Measurements from ENCODE around the gene PPFIBP2.

PPFIBP2 gene

DNA sequence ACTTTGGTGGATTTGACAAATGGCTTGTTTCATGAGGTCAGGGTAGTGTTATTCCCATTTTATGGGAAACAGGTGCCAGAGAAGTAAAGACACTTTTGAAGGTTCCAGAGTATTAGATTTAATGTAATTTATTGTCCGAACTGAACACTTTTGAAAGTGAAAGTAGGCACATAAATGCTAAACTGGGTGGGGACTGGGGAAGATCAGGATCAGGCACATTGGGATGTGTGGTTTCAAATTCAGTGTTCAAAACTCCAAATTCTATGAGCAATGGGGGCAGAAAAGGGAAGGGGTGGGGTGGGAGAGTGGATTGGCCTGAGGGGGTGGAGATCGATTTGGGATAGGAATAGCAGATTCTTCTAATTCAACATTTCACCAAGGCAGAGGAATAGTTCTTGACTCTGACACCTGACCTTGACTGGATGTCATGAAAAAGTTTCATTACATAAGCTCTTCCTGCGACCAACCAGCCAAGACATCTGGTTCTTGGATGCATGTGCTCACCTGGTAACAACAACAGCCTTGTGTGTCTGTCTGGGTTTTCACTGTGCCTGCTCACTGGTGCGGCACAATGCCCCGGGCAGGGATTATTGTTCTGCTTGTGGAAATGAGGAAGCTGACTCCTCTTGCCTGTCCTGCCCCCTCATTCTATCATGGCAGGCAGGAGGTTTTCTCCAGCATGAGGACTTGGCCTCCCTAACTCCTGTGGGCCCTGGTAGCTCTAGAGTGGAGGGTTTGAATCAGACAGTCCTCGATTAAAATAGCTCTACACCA is 10.8 kb downstream of the PPFIBP2 start:
- TF ChIP-seq, protein P1, sequence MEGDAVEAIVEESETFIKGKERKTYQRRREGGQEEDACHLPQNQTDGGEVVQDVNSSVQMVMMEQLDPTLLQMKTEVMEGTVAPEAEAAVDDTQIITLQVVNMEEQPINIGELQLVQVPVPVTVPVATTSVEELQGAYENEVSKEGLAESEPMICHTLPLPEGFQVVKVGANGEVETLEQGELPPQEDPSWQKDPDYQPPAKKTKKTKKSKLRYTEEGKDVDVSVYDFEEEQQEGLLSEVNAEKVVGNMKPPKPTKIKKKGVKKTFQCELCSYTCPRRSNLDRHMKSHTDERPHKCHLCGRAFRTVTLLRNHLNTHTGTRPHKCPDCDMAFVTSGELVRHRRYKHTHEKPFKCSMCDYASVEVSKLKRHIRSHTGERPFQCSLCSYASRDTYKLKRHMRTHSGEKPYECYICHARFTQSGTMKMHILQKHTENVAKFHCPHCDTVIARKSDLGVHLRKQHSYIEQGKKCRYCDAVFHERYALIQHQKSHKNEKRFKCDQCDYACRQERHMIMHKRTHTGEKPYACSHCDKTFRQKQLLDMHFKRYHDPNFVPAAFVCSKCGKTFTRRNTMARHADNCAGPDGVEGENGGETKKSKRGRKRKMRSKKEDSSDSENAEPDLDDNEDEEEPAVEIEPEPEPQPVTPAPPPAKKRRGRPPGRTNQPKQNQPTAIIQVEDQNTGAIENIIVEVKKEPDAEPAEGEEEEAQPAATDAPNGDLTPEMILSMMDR (IDR thresholded peaks at IDR 0.05; ENCODE audit: control extremely low read depth, extremely low read depth, low read depth, missing control alignments): no peak
- ChIA-PET CTCF (interaction anchor here (1.0 to 6.6 kb wide), 10 partner anchors 9 to 141 kb away, joined by 3 to 55 read pairs (median 4); partner anchors contain the start of gene PPFIBP2), POLR2A (no interaction called here)
- no peak for DNase-seq (ENCODE audit: extremely low spot score)

DNA sequence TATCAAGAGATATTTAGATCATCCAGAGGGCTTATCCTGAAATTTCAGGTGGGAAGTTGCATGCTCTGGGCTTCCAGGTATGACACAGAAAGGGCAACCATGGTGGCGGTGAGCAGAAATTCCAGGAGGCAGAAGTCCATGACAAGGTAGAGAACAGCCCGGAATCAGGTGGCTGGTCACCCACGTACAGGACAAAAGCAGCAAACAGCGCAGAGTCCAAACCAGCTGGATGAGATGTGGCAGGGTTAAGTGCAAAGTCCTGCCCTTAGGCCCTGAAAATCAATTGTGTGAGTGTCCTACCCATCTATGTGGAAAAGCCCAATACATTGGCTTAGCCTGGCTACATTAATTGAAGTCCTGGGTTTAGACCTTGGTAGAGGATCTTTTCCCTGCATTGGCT is 11.6 kb downstream of the PPFIBP2 start:
- CTCF ChIA-PET: interaction anchor here (1.1 to 6.6 kb wide), 7 partner anchors 9 to 140 kb away, joined by 3 to 55 read pairs (median 4); partner anchors contain the start of gene PPFIBP2
- DNase-seq (ENCODE audit: extremely low spot score): no peak
- POLR2A ChIA-PET: no interaction called here
- TF ChIP-seq, protein P1 (IDR thresholded peaks at IDR 0.05; ENCODE audit: control extremely low read depth, extremely low read depth, low read depth, missing control alignments): no peak

DNA sequence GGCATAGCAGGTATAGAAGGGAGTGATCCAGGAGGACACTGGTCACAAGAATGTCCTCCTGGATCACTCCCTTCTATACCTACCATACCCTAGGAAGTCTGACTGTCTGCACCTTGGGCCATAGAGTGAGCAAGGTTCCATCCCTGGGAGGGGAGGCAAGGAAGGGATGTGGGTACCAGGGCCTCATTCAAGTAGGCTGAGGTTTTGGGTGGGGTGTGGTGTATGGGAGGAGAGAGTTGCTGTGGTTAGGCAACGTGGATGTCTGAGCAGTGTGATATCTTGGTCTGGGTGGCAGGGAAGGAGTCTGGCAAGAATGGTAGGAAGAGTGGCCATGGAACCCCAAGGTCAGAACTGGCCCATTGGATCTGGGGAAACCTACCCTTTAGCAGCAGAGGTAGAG is 13.2 kb downstream of the PPFIBP2 start:
- TF ChIP-seq, protein P1 (IDR thresholded peaks at IDR 0.05; ENCODE audit: control extremely low read depth, extremely low read depth, low read depth, missing control alignments): no peak
- no peak for DNase-seq (ENCODE audit: extremely low spot score)
- POLR2A ChIA-PET: no interaction called here
- CTCF ChIA-PET: interaction anchor here (1.5 kb wide), 1 partner anchor 161 kb away, joined by 3 read pairs; no protein-coding TSS in a partner anchor

DNA sequence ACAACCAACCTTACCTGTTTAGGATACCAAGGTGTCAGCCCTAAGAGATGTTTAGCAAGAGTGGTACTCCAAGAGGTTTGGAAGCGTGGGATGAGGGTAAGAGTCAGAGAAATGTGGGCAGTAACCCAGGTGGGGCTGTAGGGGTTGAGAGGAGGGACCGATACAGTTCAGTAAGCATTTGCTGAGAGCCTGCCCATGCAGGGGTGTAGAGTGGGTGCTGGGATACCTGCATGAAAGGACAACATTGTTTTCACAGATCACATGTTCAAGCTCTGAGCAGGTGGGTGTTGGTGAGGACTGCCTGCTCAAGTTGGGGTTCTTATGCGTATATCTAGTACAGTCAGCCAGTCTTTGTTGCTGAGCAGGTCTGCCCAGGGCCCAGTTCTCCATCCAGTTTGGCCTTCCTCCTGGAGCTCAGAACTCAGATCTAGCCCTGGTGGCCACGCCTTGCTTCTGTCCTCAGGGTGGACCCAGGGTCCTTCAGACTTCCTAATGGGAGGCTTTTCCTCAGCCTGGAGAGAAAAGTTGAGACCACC is 14.8 kb downstream of the PPFIBP2 start:
- POLR2A ChIA-PET: no interaction called here
- TF ChIP-seq, protein P1 (IDR thresholded peaks at IDR 0.05; ENCODE audit: control extremely low read depth, extremely low read depth, low read depth, missing control alignments): no peak
- CTCF ChIA-PET: interaction anchor here (0.9 to 3.7 kb wide), 4 partner anchors 17 to 159 kb away, joined by 3 to 14 read pairs (median 3); no protein-coding TSS in a partner anchor
- no peak for DNase-seq (ENCODE audit: extremely low spot score)

DNA sequence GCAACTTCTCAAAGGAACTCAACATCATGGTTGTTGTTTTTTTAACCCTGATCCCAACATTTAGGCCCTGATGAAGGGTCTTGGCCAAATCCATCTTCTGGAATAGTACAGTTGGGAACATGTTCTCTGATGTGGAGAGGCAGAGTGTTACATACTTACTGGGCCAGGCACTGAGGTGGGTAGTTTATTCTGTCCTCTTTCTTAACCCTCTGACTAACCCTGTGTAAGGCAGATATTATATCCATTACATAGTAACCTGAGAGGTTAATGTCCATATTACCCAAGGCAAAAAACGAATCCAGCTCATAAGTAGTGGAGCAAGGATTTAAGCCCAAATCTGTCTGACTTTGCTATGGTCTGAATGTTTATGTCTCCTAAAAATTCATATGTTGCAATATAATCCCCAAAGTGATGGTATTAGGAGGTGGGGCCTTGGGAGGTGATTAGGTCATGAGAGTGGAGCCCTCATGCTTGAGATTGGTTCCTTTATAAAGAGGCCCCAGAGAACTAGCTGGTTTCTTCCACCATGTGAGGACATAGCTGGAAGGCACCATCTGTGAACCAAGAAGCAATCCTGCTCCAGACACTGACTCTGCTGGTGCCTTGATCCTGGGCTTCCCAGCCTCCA is 16.3 kb downstream of the PPFIBP2 start:
- CTCF ChIA-PET: interaction anchor here (1.0 to 3.9 kb wide), 9 partner anchors 9 to 157 kb away, joined by 3 to 28 read pairs (median 4); partner anchors contain the start of gene PPFIBP2
- POLR2A ChIA-PET: interaction anchor here (0.9 kb wide), 1 partner anchor 9 kb away, joined by 4 read pairs; no protein-coding TSS in a partner anchor
- TF ChIP-seq, protein P1 (IDR thresholded peaks at IDR 0.05; ENCODE audit: control extremely low read depth, extremely low read depth, low read depth, missing control alignments): no peak
- no peak for DNase-seq (ENCODE audit: extremely low spot score)

DNA sequence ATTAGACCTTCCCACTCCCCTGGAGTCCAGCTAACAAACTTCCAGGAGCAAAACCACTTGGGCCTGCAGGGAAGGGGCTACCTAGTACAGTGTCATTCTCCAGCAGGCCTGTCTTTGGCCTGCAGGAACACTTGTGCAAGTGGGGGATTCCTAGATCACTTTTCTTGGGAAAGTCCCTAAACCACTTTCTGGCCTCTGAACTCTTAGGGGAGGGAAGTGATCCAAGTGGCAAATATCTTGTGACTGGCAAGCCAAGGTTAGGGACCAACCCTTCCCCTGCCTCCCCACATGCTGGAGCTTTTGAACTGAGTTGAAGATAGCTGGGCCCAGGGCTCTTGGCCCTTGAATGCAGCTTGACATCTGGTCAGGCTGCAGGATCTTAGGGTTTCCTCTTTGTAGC is 17.2 kb downstream of the PPFIBP2 start:
- no peak for DNase-seq (ENCODE audit: extremely low spot score)
- ChIA-PET CTCF (interaction anchor here (1.0 to 3.9 kb wide), 8 partner anchors 9 to 21 kb away, joined by 3 to 28 read pairs (median 4); partner anchors contain the start of gene PPFIBP2), POLR2A (interaction anchor here (0.6 to 0.9 kb wide), 2 partner anchors 9 to 79 kb away, joined by 3 to 4 read pairs; no protein-coding TSS in a partner anchor)
- TF ChIP-seq, protein P1 (IDR thresholded peaks at IDR 0.05; ENCODE audit: control extremely low read depth, extremely low read depth, low read depth, missing control alignments): no peak
